GM18498 (cell line): Measurements from ENCODE around the gene TENM3.
"Not testable (repeated sequence)": the region's sequence is repeated elsewhere in the genome, so short reads cannot be mapped to it uniquely, and the experiment has no call there.

Experiments used
- ATAC-seq: cut with Tn5 transposase; IDR thresholded peaks from one replicate; pipeline ENCODE4 v1.9.1; 2021; ENCODE audit warnings: mild to moderate bottlenecking, moderate library complexity; ENCODE audit not compliant: unreplicated experiment

The TENM3 gene

DNA sequence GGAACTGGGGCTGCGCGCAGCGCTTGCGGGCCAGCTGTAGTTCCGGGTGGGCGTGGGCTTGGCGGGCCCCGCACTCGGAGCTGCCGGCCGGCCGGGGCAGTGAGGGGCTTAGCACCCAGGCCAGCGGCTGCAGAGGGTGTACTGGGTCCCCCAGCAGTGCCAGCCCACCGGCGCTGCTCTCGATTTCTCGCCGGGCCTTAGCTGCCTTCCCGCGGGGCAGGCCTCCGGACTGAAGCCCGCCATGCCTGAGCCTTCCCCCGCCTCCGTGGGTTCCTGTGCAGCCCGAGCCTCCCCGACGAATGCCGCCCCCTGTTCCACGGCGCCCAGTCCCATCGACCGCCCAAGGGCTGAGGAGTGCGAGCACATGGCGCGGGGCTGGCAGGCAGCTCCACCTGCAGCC, 143.4 kb downstream of the TENM3 start:
- not testable (repeated sequence) for ATAC-seq

DNA sequence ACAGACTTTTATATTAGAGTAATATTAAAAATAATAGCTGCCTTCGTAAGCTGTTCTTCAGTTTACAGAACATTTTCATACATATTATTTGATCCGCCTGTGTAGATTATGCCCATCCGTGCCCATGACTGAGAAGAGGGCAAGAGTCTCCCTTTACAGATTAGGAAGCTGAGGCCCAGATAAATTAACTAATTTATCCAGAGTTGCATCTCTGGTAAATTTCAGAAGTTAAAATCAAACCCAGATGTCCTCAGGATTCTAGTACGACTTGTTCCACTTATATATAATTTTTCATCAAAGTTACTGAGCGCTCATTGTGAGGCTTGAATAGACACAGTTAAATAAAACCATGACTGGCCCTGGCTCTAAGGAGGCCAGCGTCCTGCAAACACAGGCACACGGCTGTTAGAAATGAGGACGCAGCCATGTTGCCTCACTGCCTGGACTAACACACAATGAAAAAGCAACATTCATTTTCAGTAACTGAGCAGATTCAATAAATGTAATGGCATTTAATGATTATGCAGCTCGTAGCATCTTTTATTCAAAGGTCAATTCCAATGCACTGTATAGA, 148.0 kb downstream of the TENM3 start:
- ATAC-seq: no peak

DNA sequence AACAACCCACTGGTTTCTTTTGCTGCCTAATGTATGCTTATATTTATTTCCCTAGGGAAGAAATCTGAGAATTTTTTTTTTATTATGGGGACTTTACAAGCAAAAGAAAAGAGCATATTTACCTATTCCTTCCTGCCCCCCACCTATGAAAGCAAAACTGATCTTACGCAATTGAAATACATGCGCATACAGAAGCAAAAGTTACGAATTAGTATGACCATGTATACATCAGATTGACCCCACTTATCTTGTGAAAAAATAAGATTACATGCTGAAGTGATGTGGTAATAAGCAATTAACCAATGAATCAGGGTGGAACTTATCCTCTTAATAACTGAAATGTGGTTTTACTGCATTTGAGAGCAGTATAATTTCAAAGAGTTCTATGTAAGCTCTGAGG, 151.0 kb downstream of the TENM3 start:
- no peak for ATAC-seq

DNA sequence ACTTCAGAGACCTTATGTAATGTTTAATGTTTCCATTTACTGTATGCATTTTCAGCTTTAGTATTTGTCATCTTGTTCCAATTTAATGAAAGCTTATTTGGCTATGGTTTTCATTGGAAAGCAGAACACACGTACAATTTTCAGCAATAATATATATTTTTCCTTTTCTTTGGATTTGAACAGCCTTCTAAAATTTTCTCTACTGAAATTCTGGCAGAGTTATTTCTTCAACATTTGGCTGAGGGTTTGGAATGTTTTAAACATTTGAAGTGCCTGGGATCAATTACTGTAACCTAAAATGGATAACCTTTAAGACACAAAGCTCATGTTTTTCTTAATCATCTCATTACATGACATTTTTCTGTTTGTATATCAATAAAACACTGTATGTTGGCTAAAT, 156.9 kb downstream of the TENM3 start:
- no peak for ATAC-seq

DNA sequence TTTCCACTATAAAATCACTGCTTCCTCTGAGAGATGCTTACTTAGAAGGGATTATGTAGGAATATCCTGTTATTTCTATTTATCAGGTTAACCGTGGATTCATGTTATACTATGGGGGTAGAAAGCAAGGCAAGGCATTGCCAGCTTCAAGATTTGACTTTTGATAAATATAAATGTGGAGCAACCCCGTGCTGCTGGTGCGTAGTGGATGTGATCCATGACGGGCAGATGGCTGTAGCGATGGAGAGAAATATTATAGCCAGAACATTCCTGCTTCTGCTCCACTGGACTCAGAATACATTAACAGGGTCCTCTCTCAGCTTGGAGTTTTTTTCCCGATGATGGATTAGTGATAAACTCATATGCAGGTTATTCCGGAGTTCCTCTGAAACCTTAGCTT, 157.6 kb downstream of the TENM3 start:
- ATAC-seq: no peak

DNA sequence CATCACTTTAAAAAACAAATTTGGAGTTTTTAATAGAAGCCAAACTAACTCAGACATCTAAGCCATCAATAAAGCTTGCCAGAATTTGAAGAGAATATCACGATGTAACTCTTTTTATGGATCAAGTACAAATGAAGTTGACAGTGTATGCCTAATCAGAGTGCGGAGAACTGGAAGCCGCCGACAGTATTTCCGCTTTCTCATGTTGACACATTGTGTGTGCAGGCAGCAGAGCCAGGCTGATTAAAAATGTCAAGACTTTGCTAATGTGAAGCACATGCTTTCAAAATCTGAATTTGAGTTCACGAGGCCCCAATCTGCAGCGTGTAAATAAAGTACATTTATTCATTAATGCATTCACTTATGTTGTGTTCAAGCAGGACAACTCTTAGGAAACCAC, 161.2 kb downstream of the TENM3 start:
- ATAC-seq: no peak

DNA sequence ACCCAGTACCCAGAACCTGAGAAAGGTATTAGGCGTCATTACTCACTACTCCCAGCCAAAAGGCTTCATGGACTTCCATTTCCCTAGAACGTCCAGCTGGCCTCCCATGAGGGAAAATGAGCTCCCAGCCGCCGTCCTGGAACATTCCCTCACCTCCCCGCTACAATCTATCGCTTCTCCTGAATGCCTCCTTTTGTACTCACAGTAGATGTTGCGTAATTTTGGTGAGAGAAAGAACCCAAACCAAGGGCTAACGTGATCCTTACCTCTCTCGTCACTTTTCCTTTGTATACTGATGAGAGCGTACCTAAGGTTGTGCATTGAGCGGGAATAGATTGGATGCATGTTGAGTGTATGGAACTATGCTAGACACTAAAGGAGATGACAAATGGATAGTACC, 161.9 kb downstream of the TENM3 start:
- no peak for ATAC-seq

DNA sequence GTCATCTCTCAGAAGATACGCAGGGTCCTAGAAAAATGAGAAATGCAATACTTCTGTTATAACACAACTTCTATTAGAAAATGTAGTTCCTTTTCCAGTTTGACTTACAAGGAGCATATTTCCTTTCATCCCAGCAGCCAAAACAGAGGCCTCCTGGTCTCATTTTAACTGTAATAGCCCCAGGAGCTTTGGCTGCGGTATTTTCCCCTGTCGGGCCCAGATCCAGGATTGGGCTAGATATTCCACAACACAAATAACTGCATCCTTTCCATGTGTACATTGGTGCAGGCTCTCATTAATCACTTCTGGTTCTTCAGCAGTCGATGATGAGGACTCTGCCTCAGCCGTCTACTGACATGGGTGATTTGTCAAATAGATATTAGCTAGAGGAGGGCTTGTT, 166.1 kb downstream of the TENM3 start:
- ATAC-seq: no peak

DNA sequence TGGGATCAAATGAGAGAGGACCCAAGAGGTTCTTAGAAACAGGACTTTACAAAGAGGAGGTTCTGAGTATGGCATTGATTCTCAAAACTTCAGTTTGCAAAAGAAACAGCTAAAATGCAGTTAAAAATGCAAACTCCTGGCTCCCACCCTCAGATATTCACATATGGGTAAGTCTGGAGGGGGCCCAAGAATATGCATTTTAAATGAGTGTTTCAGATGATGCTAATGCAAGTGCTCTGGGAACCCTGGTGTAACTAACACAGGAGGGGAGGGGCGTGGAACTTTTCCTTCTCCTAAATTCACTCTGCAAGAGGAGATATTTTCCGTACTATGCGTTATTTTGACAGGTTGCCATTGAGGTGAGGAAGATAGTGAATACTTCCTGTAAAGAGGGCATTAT, 168.2 kb downstream of the TENM3 start:
- ATAC-seq: no peak

DNA sequence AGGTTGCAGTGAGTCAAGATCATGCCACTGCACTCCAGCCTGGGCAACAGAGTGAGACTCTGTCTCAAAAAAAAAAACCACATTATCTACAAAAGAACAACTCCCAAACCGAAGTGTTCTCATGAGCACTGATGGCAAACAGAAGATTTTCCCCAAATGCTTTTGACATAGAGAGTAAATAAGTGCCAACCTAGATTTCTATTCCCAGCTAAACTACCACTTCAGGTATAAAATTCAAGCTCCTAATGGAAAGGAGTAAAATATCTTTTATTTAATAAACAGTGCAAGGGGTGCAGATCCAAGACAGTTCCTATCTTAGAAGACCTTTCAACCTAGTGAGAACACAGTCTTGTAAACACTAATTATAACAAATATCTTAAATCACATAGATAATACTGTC, 170.3 kb downstream of the TENM3 start:
- no peak for ATAC-seq

DNA sequence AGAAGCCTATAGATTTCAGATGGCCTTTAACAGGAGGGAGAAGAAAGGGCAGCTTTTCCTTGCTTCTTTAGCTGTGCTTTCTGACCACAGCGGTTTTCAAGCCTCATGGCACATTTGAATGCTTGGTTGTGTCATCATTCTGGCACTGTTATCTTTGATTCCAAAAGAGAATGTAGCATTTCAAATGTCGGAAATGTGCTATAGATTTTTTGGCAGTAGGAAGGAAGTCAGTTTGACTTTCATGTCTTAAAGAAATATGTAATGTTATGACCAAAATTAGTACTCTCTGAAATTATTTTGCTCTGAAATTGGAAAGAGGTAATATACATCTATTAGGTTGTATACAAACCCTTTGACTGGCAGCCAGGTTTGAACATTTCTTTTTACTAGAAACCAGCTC, 171.9 kb downstream of the TENM3 start:
- no peak for ATAC-seq

DNA sequence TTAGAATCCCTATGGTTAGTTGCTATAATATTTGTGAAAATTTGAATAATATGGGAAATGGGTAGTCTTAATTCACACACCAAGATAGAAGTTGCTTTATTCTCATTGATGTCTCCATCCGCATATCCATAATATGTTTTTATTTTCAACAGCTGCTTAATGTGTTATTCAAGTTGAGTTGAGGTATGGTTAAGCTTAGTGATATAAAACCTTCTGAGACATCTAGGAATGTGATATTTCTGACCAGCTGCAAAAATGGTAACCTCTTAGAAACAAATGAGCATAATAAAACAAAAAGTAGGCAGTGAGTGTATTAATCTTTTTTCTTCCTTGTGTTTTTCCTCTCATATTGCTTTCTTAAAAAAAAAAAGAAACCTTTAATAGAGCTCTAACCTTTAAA, 172.9 kb downstream of the TENM3 start:
- no peak for ATAC-seq

DNA sequence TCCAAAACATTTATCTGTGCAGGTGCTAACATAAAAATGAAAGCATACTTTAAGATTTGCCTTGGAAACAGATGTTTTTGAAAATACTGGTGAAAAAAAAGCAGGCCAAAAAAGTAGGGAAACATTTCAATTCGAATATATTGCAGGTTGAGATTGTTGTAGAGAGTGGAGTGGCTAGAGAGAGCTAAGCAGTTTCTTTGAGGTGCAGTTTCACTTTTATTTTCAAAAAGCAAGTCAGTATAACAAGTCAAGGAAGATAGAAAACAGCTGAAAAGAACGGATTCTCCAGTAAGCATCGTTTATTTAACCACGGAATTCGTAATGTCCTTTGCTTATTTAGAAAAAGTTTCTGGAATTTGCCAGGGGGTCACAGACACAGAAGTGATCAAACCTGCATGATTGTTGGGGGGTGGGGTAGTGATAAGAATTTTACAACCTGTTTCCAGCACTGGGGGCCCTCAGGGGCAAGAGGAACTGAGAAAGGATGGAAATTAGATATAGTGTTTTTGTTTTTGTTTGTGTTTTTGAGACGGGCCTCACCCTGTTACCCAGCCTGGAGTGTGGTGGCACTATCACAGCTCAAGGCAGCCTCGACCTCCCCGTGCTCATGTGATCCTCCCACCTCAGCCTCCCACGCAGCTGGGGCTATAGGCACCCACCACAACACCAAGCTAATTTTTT, 175.0 kb downstream of the TENM3 start:
- ATAC-seq: no peak

DNA sequence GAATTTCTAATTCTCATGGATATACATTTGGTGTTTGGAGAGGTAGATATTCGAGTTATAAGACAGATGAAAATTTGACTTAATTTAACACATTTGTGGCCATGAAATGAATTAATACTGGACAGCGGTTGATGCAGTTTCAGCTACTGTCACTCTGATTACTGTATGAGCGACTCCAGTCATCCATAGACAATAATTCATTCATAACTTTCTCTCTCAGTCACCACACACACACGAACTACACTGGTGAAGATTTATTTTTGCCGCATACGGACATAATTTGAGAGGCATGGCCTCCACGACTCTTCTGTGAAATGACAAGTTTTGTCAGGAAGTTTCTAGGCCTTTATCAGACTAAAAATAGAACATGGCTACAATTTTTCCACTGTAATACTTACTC, 177.0 kb downstream of the TENM3 start:
- ATAC-seq: no peak

DNA sequence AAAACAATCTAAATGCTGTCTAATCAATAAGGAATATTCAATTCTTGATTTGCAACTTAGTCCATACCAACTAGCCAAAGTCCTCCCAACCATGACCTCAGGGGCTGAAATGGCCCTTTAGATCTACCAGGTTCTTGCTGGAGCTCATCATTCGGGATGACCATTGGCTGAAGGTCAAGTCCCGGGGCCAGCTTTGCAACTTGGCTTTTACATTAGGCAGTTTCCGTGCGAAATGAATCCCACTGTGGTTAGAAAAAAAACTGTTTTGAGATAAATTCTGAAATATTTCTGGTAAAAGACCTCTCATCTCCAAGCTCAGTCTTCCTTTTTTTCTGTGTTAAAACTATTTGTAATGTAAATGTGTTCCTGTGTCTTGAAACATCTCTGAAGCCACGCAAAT, 178.6 kb downstream of the TENM3 start:
- ATAC-seq: no peak

DNA sequence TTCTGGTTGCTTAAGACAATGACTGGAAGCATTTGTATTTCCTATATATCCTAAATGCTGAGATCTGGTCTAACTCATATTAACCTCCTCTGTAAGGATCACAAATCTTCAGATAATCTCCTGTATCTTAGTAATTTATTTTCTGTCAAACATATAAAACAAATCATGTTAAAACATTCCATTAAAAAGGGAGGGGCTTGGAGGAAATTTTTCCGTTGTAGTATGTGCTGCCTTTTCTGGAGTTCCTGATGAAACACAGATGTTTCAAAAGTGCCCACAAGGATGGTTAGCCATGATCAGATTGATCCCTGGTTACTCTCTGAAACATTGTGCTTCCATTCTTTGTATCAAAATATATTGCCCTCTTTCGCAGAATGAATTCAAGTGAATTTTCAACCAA, 182.1 kb downstream of the TENM3 start:
- no peak for ATAC-seq

DNA sequence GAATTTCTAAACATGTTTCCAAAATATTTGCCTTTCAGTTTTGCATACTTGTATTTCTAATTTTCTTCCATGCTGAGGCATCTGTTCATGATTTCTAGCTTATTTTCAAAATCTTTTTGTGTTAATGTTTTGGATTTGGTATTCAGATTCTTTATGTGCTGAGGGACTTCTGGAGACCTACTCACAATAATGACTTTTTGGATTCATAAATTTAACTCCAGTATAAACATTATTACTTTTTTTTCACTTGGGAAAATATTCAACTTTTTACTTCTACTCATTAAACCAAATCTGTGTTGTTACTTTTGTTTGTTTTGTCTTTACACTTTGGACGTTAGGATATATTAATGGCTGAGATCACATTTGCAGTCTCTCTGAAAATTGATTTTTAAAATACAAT, 183.7 kb downstream of the TENM3 start:
- no peak for ATAC-seq

DNA sequence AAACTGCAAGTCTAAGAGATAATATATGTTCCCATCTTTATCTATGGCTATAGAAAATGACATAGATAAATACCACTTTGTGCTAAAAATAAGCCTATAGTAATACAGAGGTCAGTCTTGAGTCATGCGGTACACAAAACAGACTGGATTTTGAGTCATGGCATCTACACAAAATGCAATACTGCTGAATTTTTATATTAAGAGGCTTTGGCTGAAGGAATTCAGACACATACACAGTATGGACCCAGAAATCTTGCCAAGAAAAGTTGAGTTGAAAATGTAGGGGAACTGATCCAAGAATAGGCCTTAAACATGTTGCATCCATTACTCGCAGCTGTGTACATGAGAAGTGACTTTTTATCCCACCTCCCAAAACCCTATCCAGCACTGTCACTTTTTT, 184.4 kb downstream of the TENM3 start:
- ATAC-seq: no peak

DNA sequence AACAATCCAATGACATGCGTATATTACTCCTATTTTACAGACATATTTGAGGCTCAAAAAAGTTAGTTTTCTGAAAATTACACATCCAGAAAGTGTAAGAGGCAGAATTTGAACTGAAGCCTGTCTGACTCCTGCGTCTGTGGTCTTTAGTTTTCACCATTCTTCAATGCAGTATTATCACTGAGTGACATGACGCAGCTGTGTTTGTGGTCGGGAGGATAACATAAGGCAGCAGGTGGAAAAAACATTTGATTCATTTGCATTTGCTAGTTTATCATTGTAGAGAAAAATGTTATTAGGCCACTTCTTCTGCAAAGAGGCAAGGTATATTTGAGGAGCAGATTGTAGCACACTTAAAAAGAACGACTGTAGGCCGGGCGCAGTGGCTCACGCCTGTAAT, 186.7 kb downstream of the TENM3 start:
- ATAC-seq: no peak

DNA sequence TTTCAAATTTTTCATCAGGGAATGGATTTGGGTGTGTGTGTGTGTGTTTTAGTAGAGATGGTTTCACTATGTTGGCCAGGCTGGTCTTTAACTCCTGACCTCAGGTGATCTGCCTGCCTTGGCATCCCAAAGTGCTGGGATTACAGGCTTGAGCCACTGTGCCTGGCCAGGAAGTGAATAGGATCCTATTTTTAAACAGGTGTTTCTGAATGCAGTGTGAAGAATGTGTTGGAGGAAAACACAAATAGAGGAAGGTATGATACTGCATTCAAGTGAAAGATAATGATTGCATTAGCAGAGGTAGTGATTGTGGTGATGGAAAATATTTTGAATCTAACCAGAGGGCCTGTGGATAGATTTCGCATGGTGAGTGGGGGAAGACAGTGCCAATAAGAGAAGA, 189.6 kb downstream of the TENM3 start:
- no peak for ATAC-seq

DNA sequence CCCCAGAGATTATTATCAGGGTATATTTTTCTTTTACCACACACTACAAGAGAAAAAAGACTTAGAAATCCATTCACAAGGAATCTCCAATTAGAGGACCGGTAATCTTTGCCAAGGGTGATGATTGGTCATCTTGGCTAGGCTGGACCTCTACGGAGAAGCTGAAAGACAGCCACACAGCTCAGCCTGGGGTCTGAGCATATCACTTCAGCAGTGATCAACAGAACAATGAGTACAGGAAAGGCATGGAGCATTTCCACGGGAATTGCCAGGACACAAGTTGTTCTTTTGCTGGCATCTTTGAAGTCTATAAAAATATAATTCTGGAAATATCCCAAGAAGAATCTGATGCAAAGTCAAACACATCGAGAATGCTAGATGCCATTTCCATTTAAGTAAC, 191.5 kb downstream of the TENM3 start:
- no peak for ATAC-seq

DNA sequence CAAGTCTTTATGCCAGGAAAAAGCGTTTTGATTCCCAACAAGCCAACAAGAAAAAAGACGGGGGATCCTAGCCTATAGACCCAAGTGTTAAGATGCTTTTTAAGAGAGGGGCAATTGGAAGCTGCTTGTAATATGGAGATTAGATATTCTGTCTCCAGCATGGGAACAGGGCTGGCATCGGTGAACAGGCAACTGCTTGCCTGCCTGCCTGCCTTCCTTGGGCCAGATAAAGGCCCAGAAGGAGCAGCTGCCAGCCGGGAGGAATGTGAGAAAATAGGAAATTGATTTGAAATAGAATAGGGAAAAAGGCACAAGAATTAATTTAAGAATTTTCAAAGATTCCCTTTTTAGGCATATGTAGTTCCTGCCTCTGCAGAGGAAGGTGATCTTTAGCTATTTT, 192.2 kb downstream of the TENM3 start:
- ATAC-seq: no peak

DNA sequence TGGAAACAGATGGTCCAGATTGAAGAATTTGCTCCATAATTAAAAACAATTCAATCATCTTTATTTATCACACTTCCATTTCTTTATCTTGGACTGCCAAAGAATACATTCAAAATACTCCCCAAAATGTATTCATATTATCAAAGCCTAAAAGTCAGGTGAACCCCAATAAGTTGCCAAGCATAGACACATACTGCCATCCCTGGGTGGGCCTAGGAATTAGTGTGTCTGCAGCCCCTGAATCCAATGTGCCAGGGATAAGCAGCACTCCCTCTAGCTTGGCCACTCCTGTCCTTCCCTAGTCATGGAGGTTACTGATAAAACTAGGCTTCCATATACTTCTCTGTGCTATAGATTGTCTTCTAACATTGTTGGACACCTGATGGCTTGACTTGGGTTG, 199.9 kb downstream of the TENM3 start:
- no peak for ATAC-seq
